HepG2 (cell line): Measurements from ENCODE around the gene ASB5. TPM values are rescaled to one million over a fixed set of nuclear protein-coding genes. Genes with fewer than 3 reads are reported as not detected.

Experiments used
- AKNA ChIP-seq: sonication (generic); formaldehyde crosslinking; IDR thresholded peaks from 2 replicates; pipeline ENCODE4 v1.4.0; 2020; ENCODE audit warnings: missing genetic modification reagents, borderline replicate concordance
- DNMT1 ChIP-seq: sonication (generic); formaldehyde crosslinking; IDR thresholded peaks from 2 replicates; pipeline ENCODE4 v1.5.1; 2020; ENCODE audit warnings: mild to moderate bottlenecking, missing genetic modification reagents
- GLI4 ChIP-seq: sonication (generic); formaldehyde crosslinking; IDR thresholded peaks from 2 replicates; pipeline ENCODE4 v1.5.1; 2020; ENCODE audit warnings: missing genetic modification reagents, mild to moderate bottlenecking, moderate library complexity, borderline replicate concordance
- HES4 ChIP-seq: sonication (generic); formaldehyde crosslinking; IDR thresholded peaks from 2 replicates; pipeline ENCODE4 v1.9.0; 2021; ENCODE audit warnings: mild to moderate bottlenecking, missing genetic modification reagents, borderline replicate concordance
- KDM5B ChIP-seq: sonication (generic); formaldehyde crosslinking; IDR thresholded peaks from 2 replicates; pipeline ENCODE4 v1.4.0; 2020; ENCODE audit warnings: missing genetic modification reagents, mild to moderate bottlenecking, borderline replicate concordance
- LBX2 ChIP-seq: sonication (generic); formaldehyde crosslinking; IDR thresholded peaks from 2 replicates; pipeline ENCODE4 v1.5.0; 2020; ENCODE audit warnings: missing genetic modification reagents, mild to moderate bottlenecking, borderline replicate concordance
- LCORL ChIP-seq, 2 experiments: fragments of 450-650 bp in 1 of 2; sonication (generic) in 1 of 2; formaldehyde crosslinking in 1 of 2; IDR thresholded peaks; 2 replicates each; pipeline versions ENCODE4 v1.5.0 to v1.6.1; 2017 to 2020; ENCODE audit warnings: antibody characterized with exemption in 1 of 2, missing genetic modification reagents in 1 of 2
- MYC ChIP-seq: sonication (generic); formaldehyde crosslinking; IDR thresholded peaks from 2 replicates; pipeline ENCODE4 v1.9.0; 2021; ENCODE audit warnings: missing genetic modification reagents, borderline replicate concordance
- RAD21 ChIP-seq: fragments of 450-650 bp; formaldehyde crosslinking; IDR thresholded peaks from 2 replicates; pipeline ENCODE4 v1.5.0; 2020; ENCODE audit warnings: mild to moderate bottlenecking
- RBM22 ChIP-seq: fragments of 200-400 bp; formaldehyde crosslinking; optimal IDR thresholded peaks from 2 replicates; pipeline ENCODE3; 2017; ENCODE audit warnings: mild to moderate bottlenecking, low read length, moderate library complexity
- SKI ChIP-seq: fragments of 450-650 bp; IDR thresholded peaks from one replicate; pipeline ENCODE4 v1.6.1; 2018; ENCODE audit warnings: mild to moderate bottlenecking; ENCODE audit not compliant: partially characterized antibody
- SNRNP70 ChIP-seq: fragments of 200-400 bp; formaldehyde crosslinking; IDR thresholded peaks from 2 replicates; pipeline ENCODE4 v1.6.1; 2017; ENCODE audit warnings: mild to moderate bottlenecking, low read depth, low read length, moderate library complexity
- XRCC5 ChIP-seq: fragments of 200-400 bp; formaldehyde crosslinking; optimal IDR thresholded peaks from 2 replicates; pipeline ENCODE3; 2017; ENCODE audit warnings: mild to moderate bottlenecking, low read length
- ZBTB3 ChIP-seq: sonication (generic); formaldehyde crosslinking; IDR thresholded peaks from 2 replicates; pipeline ENCODE4 v1.4.0; 2020; ENCODE audit warnings: low read depth, mild to moderate bottlenecking, moderate library complexity, missing genetic modification reagents, borderline replicate concordance
- ZFP36L2 ChIP-seq: sonication (generic); formaldehyde crosslinking; IDR thresholded peaks from 2 replicates; pipeline ENCODE4 v1.4.0; 2020; ENCODE audit warnings: missing genetic modification reagents
- ZFY ChIP-seq: sonication (generic); formaldehyde crosslinking; IDR thresholded peaks from 2 replicates; pipeline ENCODE4 v1.4.0; 2020; ENCODE audit warnings: missing genetic modification reagents
- ZFYVE20 ChIP-seq: sonication (generic); formaldehyde crosslinking; IDR thresholded peaks from 2 replicates; pipeline ENCODE4 v1.8.0; 2023; ENCODE audit warnings: low read depth, mild to moderate bottlenecking, moderate library complexity, missing genetic modification reagents, borderline replicate concordance
- ZNF138 ChIP-seq: sonication (generic); formaldehyde crosslinking; IDR thresholded peaks from 2 replicates; pipeline ENCODE4 v1.5.0; 2020; ENCODE audit warnings: mild to moderate bottlenecking, low read depth, missing genetic modification reagents
- ZNF276 ChIP-seq: sonication (generic); formaldehyde crosslinking; IDR thresholded peaks from 2 replicates; pipeline ENCODE4 v1.4.0; 2020; ENCODE audit warnings: mild to moderate bottlenecking, low read depth, missing genetic modification reagents
- ZNF749 ChIP-seq: sonication (generic); formaldehyde crosslinking; IDR thresholded peaks from 2 replicates; pipeline ENCODE4 v1.8.0; 2022; ENCODE audit warnings: mild to moderate bottlenecking, missing genetic modification reagents, moderate library complexity, borderline replicate concordance
- ZNF879 ChIP-seq: sonication (generic); formaldehyde crosslinking; IDR thresholded peaks from 2 replicates; pipeline ENCODE4 v1.8.1; 2023; ENCODE audit warnings: missing genetic modification reagents
- polyA plus RNA-seq, 8 experiments: library from polyadenylated mRNA; depleted of rRNA in 3 of 8; stranded (reverse) in 7 of 8; unstranded in 1 of 8; fragments of >200 nt; fragmentation: Illumina TruSeq in 4 of 8; extraction: Trizol in 4 of 8; gene quantifications; 2 replicates each; pipeline versions ENCODE4 v1.2.1 to v1.2.3, GENCODE V29; 2011 to 2016; ENCODE audit warnings: low read depth in 4 of 8, missing spikeins in 1 of 8, mixed read lengths in 1 of 8; ENCODE audit not compliant: insufficient read depth in 1 of 8
- total RNA-seq, 5 experiments: library from RNA; depleted of rRNA; stranded (reverse); fragments of >200 nt; fragmentation: Illumina TruSeq; extraction: Trizol; gene quantifications; 2 replicates each; pipeline ENCODE4 v1.2.3, GENCODE V29; 2016; ENCODE audit warnings: low read depth in 1 of 5

The ASB5 gene
- total and polyA plus RNA-seq, 2 of the 13 experiments (the other 11 are each of a cell fraction or from before 2014, with no cell fraction given), result not detected

GRCh38 chr4:176195184-176195978, 73.6 kb downstream of the ASB5 start, which contains the start of gene SPATA4 (continued):
- TF ChIP-seq AKNA (CRISPR knock-in tag), result no peak
- TF ChIP-seq HES4 (CRISPR knock-in tag), result no peak
- TF ChIP-seq ZFY (CRISPR knock-in tag), result peak; percentile 79
- no peak for TF ChIP-seq GLI4 (CRISPR knock-in tag)
- TF ChIP-seq ZBTB3 (CRISPR knock-in tag), result no peak
- no peak for TF ChIP-seq LBX2 (CRISPR knock-in tag)
- no peak for TF ChIP-seq SKI
- TF ChIP-seq RAD21 (CRISPR knock-in tag), result no peak
- no peak for TF ChIP-seq ZFP36L2
- no peak for TF ChIP-seq ZNF138 (CRISPR knock-in tag)
- no peak for TF ChIP-seq ZNF879 (CRISPR knock-in tag)
- TF ChIP-seq ZFYVE20 (CRISPR knock-in tag), result no peak
- TF ChIP-seq LCORL (IDR thresholded peaks at IDR 0.05), result no peak
- peak; percentile 49; the same call in 1 of the 2 replicates for TF ChIP-seq LCORL (CRISPR knock-in tag; IDR thresholded peaks at IDR 0.05)
- no peak for TF ChIP-seq ZNF749
- peak; percentile 34 for TF ChIP-seq XRCC5
- TF ChIP-seq KDM5B, result peak; percentile 44; the same call in 1 of the 2 replicates
- no peak for TF ChIP-seq ZNF276 (CRISPR knock-in tag)
- TF ChIP-seq MYC (CRISPR knock-in tag), result peak; percentile 40; the same call in 1 of the 2 replicates
- TF ChIP-seq DNMT1, result no peak
- no peak for TF ChIP-seq SNRNP70
- TF ChIP-seq RBM22, result no peak
